Inferior parietal cortex (tissue), 1 donor: ENCODE data around the gene ABCD1.

Experiments used
- DNase-seq: peaks from one replicate; pipeline ENCODE4 v3.0.0-alpha.2; 2016; ENCODE audit errors: extremely low spot score

Gene ABCD1

GRCh38 chrX:153773741-153774575 lies 49.3 kb downstream of the ABCD1 start:
- no peak for DNase-seq

GRCh38 chrX:153774576-153775292 lies 50.1 kb downstream of the ABCD1 start:
- no peak for DNase-seq

- no peak for DNase-seq
Observed at GRCh38 chrX:153775293-153776119, 50.9 kb downstream of the ABCD1 start.

- no peak for DNase-seq
Observed at GRCh38 chrX:153776120-153776599, 51.5 kb downstream of the ABCD1 start.

- DNase-seq, result no peak
Observed at GRCh38 chrX:153776611-153777045, 52.0 kb downstream of the ABCD1 start.

GRCh38 chrX:153777261-153778090 lies 52.8 kb downstream of the ABCD1 start:
- no peak for DNase-seq

- DNase-seq, result no peak
Observed at GRCh38 chrX:153778181-153778580, 53.5 kb downstream of the ABCD1 start.

- no peak for DNase-seq
Observed at GRCh38 chrX:153778684-153779101, 54.0 kb downstream of the ABCD1 start.

- DNase-seq, result no peak
Observed at GRCh38 chrX:153779891-153780677, 55.4 kb downstream of the ABCD1 start.

GRCh38 chrX:153780678-153781427 lies 56.2 kb downstream of the ABCD1 start, which contains the start of gene SRPK3:
Gene SRPK3 (plus strand): TSS chrX:153781041. CDS start chrX:153781087, 46 bp downstream.
- DNase-seq, result no peak

GRCh38 chrX:153781428-153782047 lies 56.9 kb downstream of the ABCD1 start:
- DNase-seq, result no peak

GRCh38 chrX:153782313-153782712 lies 57.7 kb downstream of the ABCD1 start:
- DNase-seq, result no peak

- no peak for DNase-seq
Observed at GRCh38 chrX:153782871-153783270, 58.2 kb downstream of the ABCD1 start.

- DNase-seq, result no peak
Observed at GRCh38 chrX:153783378-153784013, 58.8 kb downstream of the ABCD1 start.

GRCh38 chrX:153784325-153784967 lies 59.8 kb downstream of the ABCD1 start:
- DNase-seq, result no peak

- DNase-seq, result no peak
Observed at GRCh38 chrX:153786669-153787068, 62.0 kb downstream of the ABCD1 start.

- DNase-seq, result no peak
Observed at GRCh38 chrX:153789654-153790053, 65.0 kb downstream of the ABCD1 start.
